Mesendoderm (in vitro differentiated cells): ENCODE results near the gene FCGR2B.

ENCODE experiments used
- DNase-seq: peaks from one replicate; pipeline ENCODE4 v3.0.0; 2013
- H2AK5ac ChIP-seq: 2 replicates; pipeline ENCODE4 v1.6.1; 2013; ENCODE audit warnings: low read length, inconsistent platforms
- H2BK120ac ChIP-seq: 2 replicates; pipeline ENCODE4 v1.6.1; 2013; ENCODE audit warnings: low read depth, mild to moderate bottlenecking, low read length, moderate library complexity, mixed read lengths
- H2BK15ac ChIP-seq: replicated peaks from 2 replicates; pipeline ENCODE4 v1.6.1; 2013; ENCODE audit warnings: low read depth, mild to moderate bottlenecking, moderate library complexity
- H2BK5ac ChIP-seq: 2 replicates; pipeline ENCODE4 v1.6.1; 2013; ENCODE audit warnings: low read length, inconsistent platforms
- H3K18ac ChIP-seq: 2 replicates; pipeline ENCODE4 v1.6.1; 2013; ENCODE audit warnings: mild to moderate bottlenecking, low read length, mixed read lengths
- H3K23ac ChIP-seq: one replicate; pipeline ENCODE4 v1.6.1; 2013; ENCODE audit warnings: low read length
- H3K27ac ChIP-seq: 2 replicates; pipeline ENCODE4 v1.5.1; 2013; ENCODE audit warnings: low read depth, mild to moderate bottlenecking, inconsistent platforms, low read length, moderate library complexity
- H3K27me3 ChIP-seq: 2 replicates; pipeline ENCODE4 v1.6.1; 2013; ENCODE audit warnings: low read length, control low read depth, mild to moderate bottlenecking, inconsistent platforms; ENCODE audit not compliant: insufficient read depth, poor library complexity
- H3K36me3 ChIP-seq: 2 replicates; pipeline ENCODE4 v1.6.1; 2013; ENCODE audit warnings: low read length, inconsistent platforms; ENCODE audit not compliant: control insufficient read depth, insufficient read depth
- H3K4ac ChIP-seq: one replicate; pipeline ENCODE4 v1.6.1; 2013; ENCODE audit warnings: low read depth, mild to moderate bottlenecking, low read length, moderate library complexity
- H3K4me1 ChIP-seq: 2 replicates; pipeline ENCODE4 v1.6.1; 2013; ENCODE audit warnings: low read depth, low read length, inconsistent platforms; ENCODE audit not compliant: control insufficient read depth
- H3K4me2 ChIP-seq: 2 replicates; pipeline ENCODE4 v1.6.1; 2013; ENCODE audit warnings: low read length
- H3K4me3 ChIP-seq: 2 replicates; pipeline ENCODE4 v1.5.1; 2013; ENCODE audit warnings: mild to moderate bottlenecking, low read length
- H3K56ac ChIP-seq: one replicate; pipeline ENCODE4 v1.6.1; 2013; ENCODE audit warnings: low read length
- H3K79me1 ChIP-seq: 2 replicates; pipeline ENCODE4 v1.6.1; 2013; ENCODE audit warnings: low read length, inconsistent platforms
- H3K79me2 ChIP-seq: 2 replicates; pipeline ENCODE4 v1.6.1; 2013; ENCODE audit warnings: mild to moderate bottlenecking, low read length; ENCODE audit not compliant: control insufficient read depth, insufficient read depth
- H3K9ac ChIP-seq: 2 replicates; pipeline ENCODE4 v1.6.1; 2013; ENCODE audit warnings: low read length, inconsistent platforms
- H4K5ac ChIP-seq: one replicate; pipeline ENCODE4 v1.6.1; 2013; ENCODE audit warnings: low read length
- H4K8ac ChIP-seq: one replicate; pipeline ENCODE4 v1.6.1; 2013; ENCODE audit warnings: low read depth, mild to moderate bottlenecking, control low read depth, low read length, moderate library complexity
- WGBS: extraction: QIAGEN DNeasy Blood & Tissue Kit; methylation state at CpG from one replicate; pipeline ENCODE4 v1.1.7; 2013; ENCODE audit warnings: low lambda C conversion rate, missing lambda C conversion rate; ENCODE audit not compliant: insufficient coverage; ENCODE audit errors: extremely low coverage; 5-methylcytosine and 5-hydroxymethylcytosine counted together

Gene FCGR2B

GRCh38 chr1:161706482-161707347 lies 43.8 kb downstream of the FCGR2B start, which contains the start of gene FCRLA:
Gene FCRLA (plus strand): TSS chr1:161707229. CDS start chr1:161707265, 36 bp downstream.
- H2BK15ac ChIP-seq: no peak within 1 kb of the TSS
- no peak within 1 kb of the TSS for H3K9ac ChIP-seq
- no peaks in the 10 kb centered on the region for H3K27me3 ChIP-seq
- H3K18ac ChIP-seq: no peak within 1 kb of the TSS
- H2BK120ac ChIP-seq: no peak within 1 kb of the TSS
- no peak within 1 kb of the TSS for H3K4me2 ChIP-seq
- no peaks in the 10 kb centered on the region for H3K4me1 ChIP-seq
- DNase-seq: no peak
- no peak within 1 kb of the TSS for H3K23ac ChIP-seq
- no peak within 1 kb of the TSS for H4K5ac ChIP-seq
- no peak within 1 kb of the TSS for H3K56ac ChIP-seq
- H2AK5ac ChIP-seq: no peak within 1 kb of the TSS
- no peak within 1 kb of the TSS for H4K8ac ChIP-seq
- H2BK5ac ChIP-seq: no peak within 1 kb of the TSS
- H3K27ac ChIP-seq: no peak within 1 kb of the TSS
- H3K36me3 ChIP-seq: no peaks in the 10 kb centered on the region
- H3K4me3 ChIP-seq: no peak within 1 kb of the TSS
- H3K79me2 ChIP-seq: no peaks in the 10 kb centered on the region
- H3K79me1 ChIP-seq: no peaks in the 10 kb centered on the region
- no peak within 1 kb of the TSS for H3K4ac ChIP-seq
- no CpG with 5 or more reads among the region's 4 CpGs for WGBS

- Histone ChIP-seq H3K36me3 (no peaks in the 10 kb centered on the region), H4K5ac (no peak overlapping the region), H4K8ac (no peak overlapping the region), H2BK5ac (no peak overlapping the region), H3K4me3 (no peak overlapping the region), H2AK5ac (no peak overlapping the region), H2BK15ac (no peak overlapping the region), H3K27ac (no peak overlapping the region), H3K4me2 (no peak overlapping the region), H3K79me1 (no peaks in the 10 kb centered on the region), H3K18ac (no peak overlapping the region), H3K9ac (no peak overlapping the region), H3K23ac (no peak overlapping the region), H3K56ac (no peak overlapping the region), H3K4me1 (no peaks in the 10 kb centered on the region), H3K27me3 (no peaks in the 10 kb centered on the region), H3K4ac (no peak overlapping the region), H3K79me2 (no peaks in the 10 kb centered on the region), H2BK120ac (no peak overlapping the region)
- WGBS: no CpG with 5 or more reads among the region's 2 CpGs
- no peak for DNase-seq
Measured at GRCh38 chr1:161707503-161707902, 44.6 kb downstream of the FCGR2B start.

- Histone ChIP-seq H3K79me1 (no peaks in the 10 kb centered on the region), H3K56ac (no peak overlapping the region)
- no CpG with 5 or more reads among the region's 4 CpGs for WGBS
Measured at GRCh38 chr1:161709373-161709772, 46.4 kb downstream of the FCGR2B start.

GRCh38 chr1:161710560-161710959 lies 47.6 kb downstream of the FCGR2B start:
- Histone ChIP-seq H3K23ac (no peak overlapping the region), H3K27ac (no peak overlapping the region), H4K5ac (no peak overlapping the region), H3K79me1 (no peaks in the 10 kb centered on the region), H2BK5ac (no peak overlapping the region), H3K4ac (no peak overlapping the region), H2BK120ac (no peak overlapping the region), H3K4me2 (no peak overlapping the region), H2AK5ac (no peak overlapping the region), H3K56ac (no peak overlapping the region), H3K79me2 (no peaks in the 10 kb centered on the region), H3K4me3 (no peak overlapping the region), H2BK15ac (no peak overlapping the region), H3K36me3 (no peaks in the 10 kb centered on the region), H3K18ac (no peak overlapping the region), H4K8ac (no peak overlapping the region), H3K9ac (no peak overlapping the region), H3K4me1 (no peaks in the 10 kb centered on the region), H3K27me3 (no peaks in the 10 kb centered on the region)
- WGBS: no CpG with 5 or more reads among the region's 4 CpGs
- no peak for DNase-seq

More at GRCh38 chr1:161709373-161709772, 46.4 kb downstream of the FCGR2B start:
- Histone ChIP-seq H3K23ac (no peak overlapping the region), H2AK5ac (no peak overlapping the region), H2BK15ac (no peak overlapping the region), H4K8ac (no peak overlapping the region), H3K27ac (no peak overlapping the region), H3K4ac (no peak overlapping the region), H3K27me3 (no peaks in the 10 kb centered on the region), H2BK120ac (no peak overlapping the region), H3K79me2 (no peaks in the 10 kb centered on the region), H3K4me2 (no peak overlapping the region), H3K36me3 (no peaks in the 10 kb centered on the region), H3K9ac (no peak overlapping the region), H3K4me1 (no peaks in the 10 kb centered on the region), H4K5ac (no peak overlapping the region), H2BK5ac (no peak overlapping the region), H3K18ac (no peak overlapping the region), H3K4me3 (no peak overlapping the region)
- DNase-seq: no peak

DNA sequence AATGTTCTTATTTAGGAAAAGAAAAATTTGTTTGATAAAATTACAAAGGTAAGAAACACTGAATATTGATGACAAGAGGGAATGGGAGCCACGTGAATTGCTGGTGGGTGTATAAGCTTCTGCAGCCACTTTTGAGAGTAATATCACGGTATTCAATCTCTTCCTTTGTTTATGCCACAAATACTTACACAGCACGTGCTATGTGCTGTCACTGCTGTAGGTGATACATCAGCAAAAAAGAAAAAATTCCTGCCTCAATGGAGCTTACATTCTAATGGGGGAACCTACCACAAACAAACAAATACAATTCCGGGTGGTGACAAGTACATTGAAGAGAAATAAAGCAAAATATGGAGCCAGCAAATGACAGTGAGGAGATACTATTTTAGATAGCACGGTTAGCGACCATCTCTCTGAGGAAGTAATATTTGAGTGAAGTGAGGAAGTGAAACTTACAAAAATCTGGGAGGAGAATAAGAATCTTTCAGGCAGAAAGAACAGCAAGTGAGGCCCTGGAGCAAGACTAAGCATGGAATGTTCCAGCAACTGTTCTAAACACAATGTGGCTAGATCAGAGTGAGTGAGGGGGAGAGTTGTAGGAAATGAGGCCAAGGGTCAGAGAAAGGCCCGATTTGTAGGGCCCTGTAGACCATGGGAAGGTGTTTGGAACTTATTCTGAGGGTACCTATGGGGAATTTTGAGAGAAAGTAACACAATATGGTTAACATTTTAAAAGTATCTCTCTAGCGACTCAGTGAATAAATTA lies 55.8 kb downstream of the FCGR2B start:
- Histone ChIP-seq H3K4me2 (no peak overlapping the region), H3K9ac (no peak overlapping the region), H2BK5ac (no peak overlapping the region), H3K27ac (no peak overlapping the region), H3K79me2 (no peaks in the 10 kb centered on the region), H3K27me3 (no peaks in the 10 kb centered on the region), H3K18ac (no peak overlapping the region), H3K4me3 (no peak overlapping the region), H3K79me1 (no peaks in the 10 kb centered on the region), H3K23ac (no peak overlapping the region), H3K36me3 (no peaks in the 10 kb centered on the region), H2AK5ac (no peak overlapping the region), H3K56ac (no peak overlapping the region), H3K4ac (no peak overlapping the region), H2BK15ac (no peak overlapping the region), H3K4me1 (no peaks in the 10 kb centered on the region), H4K5ac (no peak overlapping the region), H4K8ac (no peak overlapping the region), H2BK120ac (no peak overlapping the region)
- DNase-seq: no peak
- WGBS: no CpG with 5 or more reads among the region's 8 CpGs
